HG02759 (cell line): ENCODE measurements around the gene PJA2.

ENCODE experiments used
- ATAC-seq: cut with Tn5 transposase; IDR thresholded peaks from one replicate; pipeline ENCODE4 v1.9.1; 2021; ENCODE audit warnings: mild to moderate bottlenecking, moderate library complexity; ENCODE audit not compliant: unreplicated experiment

The PJA2 gene

GRCh38 chr5:109351988-109352864, 57.5 kb downstream of the PJA2 start:
- ATAC-seq: no peak

GRCh38 chr5:109350537-109351270, 59.1 kb downstream of the PJA2 start:
- ATAC-seq: no peak

- ATAC-seq: no peak
Observed at GRCh38 chr5:109349388-109349787, 60.4 kb downstream of the PJA2 start.

- ATAC-seq: no peak
Observed at GRCh38 chr5:109347252-109347888, 62.4 kb downstream of the PJA2 start.

GRCh38 chr5:109345699-109346098, 64.1 kb downstream of the PJA2 start:
- ATAC-seq: no peak

- ATAC-seq: no peak
Observed at GRCh38 chr5:109340351-109340750, 69.4 kb downstream of the PJA2 start.

- no peak for ATAC-seq
Observed at GRCh38 chr5:109335114-109335513, 74.7 kb downstream of the PJA2 start.

GRCh38 chr5:109334056-109334455, 75.7 kb downstream of the PJA2 start:
- no peak for ATAC-seq

GRCh38 chr5:109329333-109330237, 80.2 kb downstream of the PJA2 start:
- no peak for ATAC-seq

- ATAC-seq: no peak
Observed at GRCh38 chr5:109328626-109329025, 81.1 kb downstream of the PJA2 start.

- no peak for ATAC-seq
Observed at GRCh38 chr5:109327570-109327969, 82.2 kb downstream of the PJA2 start.

- no peak for ATAC-seq
Observed at GRCh38 chr5:109326919-109327318, 82.9 kb downstream of the PJA2 start.

- no peak for ATAC-seq
Observed at GRCh38 chr5:109325456-109325855, 84.3 kb downstream of the PJA2 start.

- no peak for ATAC-seq
Observed at GRCh38 chr5:109324931-109325330, 84.8 kb downstream of the PJA2 start.

GRCh38 chr5:109324351-109324750, 85.4 kb downstream of the PJA2 start:
- ATAC-seq: no peak

GRCh38 chr5:109322694-109323093, 87.1 kb downstream of the PJA2 start:
- no peak for ATAC-seq

GRCh38 chr5:109319351-109319750, 90.4 kb downstream of the PJA2 start:
- ATAC-seq: no peak

GRCh38 chr5:109318455-109319108, 91.2 kb downstream of the PJA2 start:
- no peak for ATAC-seq

GRCh38 chr5:109316634-109317033, 93.1 kb downstream of the PJA2 start:
- ATAC-seq: no peak

GRCh38 chr5:109315245-109315644, 94.5 kb downstream of the PJA2 start:
- no peak for ATAC-seq
